Measurements from ENCODE around the gene AGAP3. TPM values are rescaled to one million over a fixed set of nuclear protein-coding genes. Genes with fewer than 3 reads are reported as not detected.

The AGAP3 gene
- total RNA-seq, 1 experiment from 2014 or later, result 70.2 TPM

DNA sequence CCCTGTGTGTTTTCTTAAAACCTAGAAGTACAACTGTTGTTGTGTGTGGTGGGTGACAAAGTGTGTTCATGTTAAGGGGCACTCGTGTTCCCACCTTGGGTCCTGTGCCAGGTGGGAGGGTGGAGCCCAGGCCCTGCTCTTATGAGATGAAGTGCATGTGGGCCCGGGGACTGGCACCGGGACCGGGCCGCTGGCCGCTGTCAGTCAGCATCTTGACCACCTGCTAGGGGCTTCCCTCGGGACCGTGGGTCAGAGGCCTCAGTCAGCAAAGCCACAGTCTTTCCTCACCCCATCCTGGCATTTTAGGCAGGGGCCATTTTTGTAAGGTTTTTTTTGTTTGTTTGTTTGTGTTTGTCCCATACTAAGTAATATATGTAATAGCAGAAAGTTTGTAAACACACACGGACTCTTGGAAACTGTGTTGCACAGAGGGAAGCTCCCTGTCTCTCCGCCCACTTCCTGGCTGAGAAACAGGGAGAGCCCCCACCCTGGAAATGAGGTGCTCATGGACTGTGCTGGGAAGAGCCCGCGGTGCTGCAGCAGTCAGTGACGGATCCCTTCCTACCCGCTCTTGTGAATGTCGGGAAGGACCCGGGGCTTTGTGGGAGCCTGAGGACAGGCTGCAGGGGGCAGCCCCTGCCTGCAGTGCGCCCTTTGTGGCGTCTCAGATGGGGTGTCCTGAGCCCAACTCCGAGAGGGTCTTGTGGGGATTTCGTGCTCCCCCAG is 13.4 kb downstream of the AGAP3 start:
- Mint-ChIP-seq H3K27me3 (ENCODE audit: insufficient read depth, unreplicated experiment) (no peaks in the 10 kb centered on the region), H3K4me3 (ENCODE audit: unreplicated experiment) (no peak overlapping the region), H3K9me3 (ENCODE audit: unreplicated experiment) (no peaks in the 10 kb centered on the region), H3K27ac (ENCODE audit: unreplicated experiment) (no peak overlapping the region), H3K4me1 (ENCODE audit: low read depth, unreplicated experiment) (no peaks in the 10 kb centered on the region), H3K36me3 (ENCODE audit: insufficient read depth, unreplicated experiment) (peaks cover 6% of the 10 kb centered on the region)
- Histone ChIP-seq H3K4me3 (ENCODE audit: low read depth, low read length) (no peak overlapping the region), H3K27me3 (replicated peaks; ENCODE audit: control insufficient read depth, insufficient read depth, low read length) (no peaks in the 10 kb centered on the region), H3K9me3 (no peaks in the 10 kb centered on the region), H3K4me1 (no peaks in the 10 kb centered on the region), H3K36me3 (ENCODE audit: control insufficient read depth, insufficient read depth, low read length) (no peaks in the 10 kb centered on the region)
- ChIA-PET POLR2A (no interaction called here), CTCF (no interaction called here)
- intact Hi-C loops (cut with micrococcal nuclease; ENCODE audit: unreplicated experiment), result no loop called here
- DNase-seq, result no peak
- TF ChIP-seq, protein P1, sequence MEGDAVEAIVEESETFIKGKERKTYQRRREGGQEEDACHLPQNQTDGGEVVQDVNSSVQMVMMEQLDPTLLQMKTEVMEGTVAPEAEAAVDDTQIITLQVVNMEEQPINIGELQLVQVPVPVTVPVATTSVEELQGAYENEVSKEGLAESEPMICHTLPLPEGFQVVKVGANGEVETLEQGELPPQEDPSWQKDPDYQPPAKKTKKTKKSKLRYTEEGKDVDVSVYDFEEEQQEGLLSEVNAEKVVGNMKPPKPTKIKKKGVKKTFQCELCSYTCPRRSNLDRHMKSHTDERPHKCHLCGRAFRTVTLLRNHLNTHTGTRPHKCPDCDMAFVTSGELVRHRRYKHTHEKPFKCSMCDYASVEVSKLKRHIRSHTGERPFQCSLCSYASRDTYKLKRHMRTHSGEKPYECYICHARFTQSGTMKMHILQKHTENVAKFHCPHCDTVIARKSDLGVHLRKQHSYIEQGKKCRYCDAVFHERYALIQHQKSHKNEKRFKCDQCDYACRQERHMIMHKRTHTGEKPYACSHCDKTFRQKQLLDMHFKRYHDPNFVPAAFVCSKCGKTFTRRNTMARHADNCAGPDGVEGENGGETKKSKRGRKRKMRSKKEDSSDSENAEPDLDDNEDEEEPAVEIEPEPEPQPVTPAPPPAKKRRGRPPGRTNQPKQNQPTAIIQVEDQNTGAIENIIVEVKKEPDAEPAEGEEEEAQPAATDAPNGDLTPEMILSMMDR (IDR thresholded peaks at IDR 0.05; ENCODE audit: insufficient read depth in 1 of 2, low read depth in 1 of 2, low read length in 1 of 2, severe bottlenecking in 1 of 2, unreplicated experiment in 1 of 2), result no peak
- BruUV-seq (replicated peaks), result no TSS peak

DNA sequence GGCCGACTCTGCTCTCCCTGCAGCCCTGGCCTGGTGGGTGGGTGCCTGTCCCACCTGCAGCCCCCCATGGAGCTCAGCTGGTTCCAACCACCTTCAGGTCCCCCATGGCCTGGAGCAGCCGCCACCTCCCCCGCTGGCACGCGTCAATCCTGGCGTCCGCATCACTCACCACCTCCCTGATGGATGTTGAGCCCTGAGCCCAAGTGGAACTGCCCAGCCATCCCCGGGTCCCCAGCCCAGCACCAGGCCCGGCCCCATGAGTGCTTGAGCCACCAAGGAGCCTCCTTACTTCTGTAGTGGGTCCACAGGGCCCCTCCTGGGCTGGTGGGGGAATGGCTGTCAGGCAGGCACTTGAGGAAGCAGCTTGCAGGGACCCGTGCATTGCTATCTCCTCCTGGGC is 14.6 kb downstream of the AGAP3 start:
- TF ChIP-seq, protein P1 (IDR thresholded peaks at IDR 0.05; ENCODE audit: insufficient read depth in 1 of 2, low read depth in 1 of 2, low read length in 1 of 2, severe bottlenecking in 1 of 2, unreplicated experiment in 1 of 2), result no peak
- Histone ChIP-seq H3K9me3 (no peaks in the 10 kb centered on the region), H3K4me3 (ENCODE audit: low read depth, low read length) (no peak overlapping the region), H3K27me3 (replicated peaks; ENCODE audit: control insufficient read depth, insufficient read depth, low read length) (no peaks in the 10 kb centered on the region), H3K4me1 (no peaks in the 10 kb centered on the region), H3K36me3 (ENCODE audit: control insufficient read depth, insufficient read depth, low read length) (no peaks in the 10 kb centered on the region)
- Mint-ChIP-seq H3K4me3 (ENCODE audit: unreplicated experiment) (no peak overlapping the region), H3K27ac (ENCODE audit: unreplicated experiment) (no peak overlapping the region), H3K9me3 (ENCODE audit: unreplicated experiment) (no peaks in the 10 kb centered on the region), H3K27me3 (ENCODE audit: insufficient read depth, unreplicated experiment) (no peaks in the 10 kb centered on the region), H3K36me3 (ENCODE audit: insufficient read depth, unreplicated experiment) (peaks cover 6% of the 10 kb centered on the region), H3K4me1 (ENCODE audit: low read depth, unreplicated experiment) (no peaks in the 10 kb centered on the region)
- DNase-seq, result no peak
- BruUV-seq (replicated peaks), result no TSS peak
- ChIA-PET POLR2A (no interaction called here), CTCF (no interaction called here)
- intact Hi-C loops (cut with micrococcal nuclease; ENCODE audit: unreplicated experiment), result no loop called here

DNA sequence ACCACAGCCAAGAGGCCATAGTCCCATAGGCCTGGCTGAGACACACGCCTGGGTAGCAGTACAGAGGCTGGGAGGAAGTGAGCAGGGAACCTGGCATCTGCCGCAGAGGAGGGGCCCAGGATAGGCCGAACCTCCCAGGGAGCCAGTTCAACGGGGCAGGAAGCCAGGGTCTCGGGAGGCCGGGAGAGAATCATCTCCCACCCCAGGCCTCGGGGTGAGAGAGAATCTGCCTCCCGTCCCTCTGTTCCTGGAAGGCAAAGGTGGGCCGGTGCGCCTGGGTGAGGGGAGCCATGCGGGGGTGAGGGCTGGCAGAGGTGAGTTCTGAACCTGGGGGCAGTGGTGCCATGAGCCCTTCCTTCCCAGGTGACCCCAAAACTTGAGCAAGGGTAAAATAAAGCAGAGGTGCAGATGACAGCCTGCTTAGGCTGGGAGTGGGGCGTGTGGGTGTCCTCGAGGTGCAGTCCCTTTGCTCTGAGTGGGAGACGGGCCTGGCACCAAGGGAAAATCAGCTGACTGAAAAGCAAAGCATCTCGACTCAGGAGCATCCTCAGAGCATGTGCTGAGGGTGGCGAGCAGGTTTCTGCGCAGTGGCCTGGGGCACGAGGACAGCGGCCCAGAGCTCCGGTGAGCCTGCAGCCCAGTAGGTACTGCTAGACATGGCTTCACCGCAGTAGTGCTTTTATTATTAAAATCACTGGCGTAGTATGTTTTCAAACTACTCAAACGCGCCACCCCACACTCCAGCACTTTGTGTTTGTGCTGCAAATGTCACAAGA is 15.5 kb downstream of the AGAP3 start:
- POLR2A ChIA-PET, result no interaction called here
- TF ChIP-seq, protein P1 (IDR thresholded peaks at IDR 0.05; ENCODE audit: insufficient read depth in 1 of 2, low read depth in 1 of 2, low read length in 1 of 2, severe bottlenecking in 1 of 2, unreplicated experiment in 1 of 2), result no peak
- Mint-ChIP-seq H3K4me1 (ENCODE audit: low read depth, unreplicated experiment) (no peaks in the 10 kb centered on the region), H3K27me3 (ENCODE audit: insufficient read depth, unreplicated experiment) (no peaks in the 10 kb centered on the region), H3K27ac (ENCODE audit: unreplicated experiment) (no peak overlapping the region), H3K4me3 (ENCODE audit: unreplicated experiment) (no peak overlapping the region), H3K36me3 (ENCODE audit: insufficient read depth, unreplicated experiment) (peaks cover 2% of the 10 kb centered on the region), H3K9me3 (ENCODE audit: unreplicated experiment) (no peaks in the 10 kb centered on the region)
- H3K4me3 ChIP-seq (ENCODE audit: low read depth, low read length), result no peak overlapping the region
- no peaks in the 10 kb centered on the region for H3K9me3 ChIP-seq
- H3K4me1 ChIP-seq, result no peaks in the 10 kb centered on the region
- intact Hi-C loops (cut with micrococcal nuclease; ENCODE audit: unreplicated experiment), result no loop called here
- DNase-seq, result no peak
- no peaks in the 10 kb centered on the region for H3K36me3 ChIP-seq (ENCODE audit: control insufficient read depth, insufficient read depth, low read length)
- no peaks in the 10 kb centered on the region for H3K27me3 ChIP-seq (replicated peaks; ENCODE audit: control insufficient read depth, insufficient read depth, low read length)
- no TSS peak for BruUV-seq (replicated peaks)
- CTCF ChIA-PET, result no interaction called here

All from Caco-2 (cell line).